Breast epithelium (tissue), 3 donors: ENCODE results near the gene CALU.

ENCODE experiments used
- POLR2AphosphoS5 ChIP-seq, 3 donors: sonication (generic); formaldehyde crosslinking; IDR thresholded peaks; one replicate each; pipeline ENCODE4 v1.6.1; 2017; ENCODE audit warnings: antibody characterized with exemption in 3 of 3
- TF ChIP-seq, protein P1 (sequence below), 3 donors: fragments of 450-650 bp; IDR thresholded peaks; one replicate each; pipeline ENCODE4 v1.5.1; 2016 to 2017; ENCODE audit warnings: antibody characterized with exemption in 3 of 3, mild to moderate bottlenecking in 3 of 3, moderate library complexity in 3 of 3

DNA sequence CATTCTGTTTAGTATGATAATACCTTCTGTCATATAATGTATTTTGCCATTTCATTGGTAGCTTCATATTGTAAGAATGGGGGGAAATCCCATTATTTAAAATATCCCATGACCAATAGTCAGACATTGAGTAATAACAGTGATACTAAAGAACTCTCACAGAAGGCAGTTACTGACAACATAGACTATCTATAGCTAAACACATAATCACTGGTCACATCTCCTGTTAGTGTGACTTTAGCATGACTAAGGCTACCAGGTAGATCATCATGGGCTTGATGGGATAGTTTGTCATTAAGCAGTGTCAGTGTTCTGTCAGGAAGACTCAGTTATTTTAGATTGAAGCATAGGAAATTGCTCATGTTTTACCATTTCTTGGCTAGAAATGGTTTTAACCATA is 20.1 kb downstream of the CALU start:
- TF ChIP-seq, protein P1, sequence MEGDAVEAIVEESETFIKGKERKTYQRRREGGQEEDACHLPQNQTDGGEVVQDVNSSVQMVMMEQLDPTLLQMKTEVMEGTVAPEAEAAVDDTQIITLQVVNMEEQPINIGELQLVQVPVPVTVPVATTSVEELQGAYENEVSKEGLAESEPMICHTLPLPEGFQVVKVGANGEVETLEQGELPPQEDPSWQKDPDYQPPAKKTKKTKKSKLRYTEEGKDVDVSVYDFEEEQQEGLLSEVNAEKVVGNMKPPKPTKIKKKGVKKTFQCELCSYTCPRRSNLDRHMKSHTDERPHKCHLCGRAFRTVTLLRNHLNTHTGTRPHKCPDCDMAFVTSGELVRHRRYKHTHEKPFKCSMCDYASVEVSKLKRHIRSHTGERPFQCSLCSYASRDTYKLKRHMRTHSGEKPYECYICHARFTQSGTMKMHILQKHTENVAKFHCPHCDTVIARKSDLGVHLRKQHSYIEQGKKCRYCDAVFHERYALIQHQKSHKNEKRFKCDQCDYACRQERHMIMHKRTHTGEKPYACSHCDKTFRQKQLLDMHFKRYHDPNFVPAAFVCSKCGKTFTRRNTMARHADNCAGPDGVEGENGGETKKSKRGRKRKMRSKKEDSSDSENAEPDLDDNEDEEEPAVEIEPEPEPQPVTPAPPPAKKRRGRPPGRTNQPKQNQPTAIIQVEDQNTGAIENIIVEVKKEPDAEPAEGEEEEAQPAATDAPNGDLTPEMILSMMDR (IDR thresholded peaks at IDR 0.05): no peak
- TF ChIP-seq POLR2AphosphoS5 (IDR thresholded peaks at IDR 0.05): no peak
